NB4 (cell line): ENCODE measurements around the gene FAM120AOS.

Experiments
- MAX ChIP-seq: IDR thresholded peaks from 2 replicates; pipeline ENCODE4 v1.6.1; 2011; ENCODE audit warnings: low read depth, low read length
- POLR2A ChIP-seq: IDR thresholded peaks from 2 replicates; pipeline ENCODE4 v1.6.1; 2011; ENCODE audit warnings: mild to moderate bottlenecking; ENCODE audit not compliant: insufficient read length; ENCODE audit errors: extremely low read depth
- TF ChIP-seq, protein P1 (sequence below): IDR thresholded peaks from one replicate; pipeline ENCODE4 v1.5.1; 2012; ENCODE audit warnings: low read depth, low read length

- TF ChIP-seq POLR2A = no peak
- TF ChIP-seq, protein P1, sequence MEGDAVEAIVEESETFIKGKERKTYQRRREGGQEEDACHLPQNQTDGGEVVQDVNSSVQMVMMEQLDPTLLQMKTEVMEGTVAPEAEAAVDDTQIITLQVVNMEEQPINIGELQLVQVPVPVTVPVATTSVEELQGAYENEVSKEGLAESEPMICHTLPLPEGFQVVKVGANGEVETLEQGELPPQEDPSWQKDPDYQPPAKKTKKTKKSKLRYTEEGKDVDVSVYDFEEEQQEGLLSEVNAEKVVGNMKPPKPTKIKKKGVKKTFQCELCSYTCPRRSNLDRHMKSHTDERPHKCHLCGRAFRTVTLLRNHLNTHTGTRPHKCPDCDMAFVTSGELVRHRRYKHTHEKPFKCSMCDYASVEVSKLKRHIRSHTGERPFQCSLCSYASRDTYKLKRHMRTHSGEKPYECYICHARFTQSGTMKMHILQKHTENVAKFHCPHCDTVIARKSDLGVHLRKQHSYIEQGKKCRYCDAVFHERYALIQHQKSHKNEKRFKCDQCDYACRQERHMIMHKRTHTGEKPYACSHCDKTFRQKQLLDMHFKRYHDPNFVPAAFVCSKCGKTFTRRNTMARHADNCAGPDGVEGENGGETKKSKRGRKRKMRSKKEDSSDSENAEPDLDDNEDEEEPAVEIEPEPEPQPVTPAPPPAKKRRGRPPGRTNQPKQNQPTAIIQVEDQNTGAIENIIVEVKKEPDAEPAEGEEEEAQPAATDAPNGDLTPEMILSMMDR = no peak
- TF ChIP-seq MAX = no peak
Observed at GRCh38 chr9:93435386-93435785, 18.0 kb downstream of the FAM120AOS start.
